HepG2 (cell line): ENCODE results near the gene GNAI2. TPM values are rescaled to one million over a fixed set of nuclear protein-coding genes. Genes with fewer than 3 reads are reported as not detected.

Experiments used
- ARID2 ChIP-seq: sonication (generic); formaldehyde crosslinking; IDR thresholded peaks from 2 replicates; pipeline ENCODE4 v1.8.1; 2022; ENCODE audit warnings: mild to moderate bottlenecking, missing genetic modification reagents, borderline replicate concordance
- CAMTA2 ChIP-seq: sonication (generic); formaldehyde crosslinking; IDR thresholded peaks from 2 replicates; pipeline ENCODE4 v1.4.0; 2020; ENCODE audit warnings: mild to moderate bottlenecking, missing genetic modification reagents, borderline replicate concordance
- CBX2 ChIP-seq, 2 experiments: fragments of 200-600 bp in 1 of 2; sonication (generic); formaldehyde crosslinking in 1 of 2; IDR thresholded peaks; 2 replicates each; pipeline versions ENCODE4 v1.7.0 to v1.8.1; 2018 to 2022; ENCODE audit warnings: low read depth in 2 of 2, low read length in 1 of 2, mild to moderate bottlenecking in 1 of 2, missing genetic modification reagents in 1 of 2
- CTCF ChIP-seq: sonication (generic); formaldehyde crosslinking; IDR thresholded peaks from 2 replicates; pipeline ENCODE4 v1.5.0; 2020; ENCODE audit warnings: mild to moderate bottlenecking, missing genetic modification reagents, moderate library complexity
- FLYWCH1 ChIP-seq: sonication (generic); formaldehyde crosslinking; IDR thresholded peaks from 2 replicates; pipeline ENCODE4 v1.8.1; 2023; ENCODE audit warnings: mild to moderate bottlenecking, missing genetic modification reagents
- GATAD1 ChIP-seq: IDR thresholded peaks from 2 replicates; pipeline ENCODE4 v1.6.1; 2016; ENCODE audit warnings: missing genetic modification reagents, missing compliant biosample characterization
- HOXA7 ChIP-seq: sonication (generic); formaldehyde crosslinking; IDR thresholded peaks from 2 replicates; pipeline ENCODE4 v1.8.1; 2022; ENCODE audit warnings: mild to moderate bottlenecking, missing genetic modification reagents, moderate library complexity
- MAFF ChIP-seq: IDR thresholded peaks from 2 replicates; pipeline ENCODE4 v1.6.1; 2011; ENCODE audit warnings: low read depth, low read length, improper control_type of control experiment
- PHF20 ChIP-seq: sonication (generic); formaldehyde crosslinking; IDR thresholded peaks from 2 replicates; pipeline ENCODE4 v1.5.0; 2020; ENCODE audit warnings: mild to moderate bottlenecking, missing genetic modification reagents
- U2AF1 ChIP-seq: fragments of 200-400 bp; formaldehyde crosslinking; optimal IDR thresholded peaks from 2 replicates; pipeline ENCODE3; 2017; ENCODE audit warnings: mild to moderate bottlenecking, low read depth, low read length
- ZBTB7A ChIP-seq: sonication (generic); formaldehyde crosslinking; IDR thresholded peaks from 2 replicates; pipeline ENCODE4 v1.8.0; 2022; ENCODE audit warnings: mild to moderate bottlenecking, missing genetic modification reagents
- ZFX ChIP-seq: sonication (generic); formaldehyde crosslinking; IDR thresholded peaks from 2 replicates; pipeline ENCODE4 v1.4.0; 2020; ENCODE audit warnings: mild to moderate bottlenecking, low read depth, missing genetic modification reagents, moderate library complexity
- ZFYVE20 ChIP-seq: sonication (generic); formaldehyde crosslinking; IDR thresholded peaks from 2 replicates; pipeline ENCODE4 v1.8.0; 2023; ENCODE audit warnings: low read depth, mild to moderate bottlenecking, moderate library complexity, missing genetic modification reagents, borderline replicate concordance
- ZNF264 ChIP-seq: sonication (generic); formaldehyde crosslinking; IDR thresholded peaks from 2 replicates; pipeline ENCODE4 v1.4.0; 2020; ENCODE audit warnings: missing genetic modification reagents
- ZNF383 ChIP-seq: sonication (generic); formaldehyde crosslinking; IDR thresholded peaks from 2 replicates; pipeline ENCODE4 v1.4.0; 2020; ENCODE audit warnings: missing genetic modification reagents, mild to moderate bottlenecking, borderline replicate concordance
- ZNF691 ChIP-seq: sonication (generic); formaldehyde crosslinking; IDR thresholded peaks from 2 replicates; pipeline ENCODE4 v1.4.0; 2020; ENCODE audit warnings: missing genetic modification reagents, low read depth, mild to moderate bottlenecking, borderline replicate concordance
- ZNF740 ChIP-seq: sonication (generic); formaldehyde crosslinking; IDR thresholded peaks from 2 replicates; pipeline ENCODE4 v1.4.0; 2020; ENCODE audit warnings: missing genetic modification reagents
- ZNF770 ChIP-seq: sonication (generic); formaldehyde crosslinking; IDR thresholded peaks from 2 replicates; pipeline ENCODE4 v1.5.0; 2020; ENCODE audit warnings: mild to moderate bottlenecking, missing genetic modification reagents
- polyA plus RNA-seq, 8 experiments: library from polyadenylated mRNA; depleted of rRNA in 3 of 8; stranded (reverse) in 7 of 8; unstranded in 1 of 8; fragments of >200 nt; fragmentation: Illumina TruSeq in 4 of 8; extraction: Trizol in 4 of 8; gene quantifications; 2 replicates each; pipeline versions ENCODE4 v1.2.1 to v1.2.3, GENCODE V29; 2011 to 2016; ENCODE audit warnings: low read depth in 4 of 8, missing spikeins in 1 of 8, mixed read lengths in 1 of 8; ENCODE audit not compliant: insufficient read depth in 1 of 8
- total RNA-seq, 5 experiments: library from RNA; depleted of rRNA; stranded (reverse); fragments of >200 nt; fragmentation: Illumina TruSeq; extraction: Trizol; gene quantifications; 2 replicates each; pipeline ENCODE4 v1.2.3, GENCODE V29; 2016; ENCODE audit warnings: low read depth in 1 of 5

The GNAI2 gene
- total and polyA plus RNA-seq, 2 of the 13 experiments (the other 11 are each of a cell fraction or from before 2014, with no cell fraction given): 51.1 to 66.2 TPM

DNA sequence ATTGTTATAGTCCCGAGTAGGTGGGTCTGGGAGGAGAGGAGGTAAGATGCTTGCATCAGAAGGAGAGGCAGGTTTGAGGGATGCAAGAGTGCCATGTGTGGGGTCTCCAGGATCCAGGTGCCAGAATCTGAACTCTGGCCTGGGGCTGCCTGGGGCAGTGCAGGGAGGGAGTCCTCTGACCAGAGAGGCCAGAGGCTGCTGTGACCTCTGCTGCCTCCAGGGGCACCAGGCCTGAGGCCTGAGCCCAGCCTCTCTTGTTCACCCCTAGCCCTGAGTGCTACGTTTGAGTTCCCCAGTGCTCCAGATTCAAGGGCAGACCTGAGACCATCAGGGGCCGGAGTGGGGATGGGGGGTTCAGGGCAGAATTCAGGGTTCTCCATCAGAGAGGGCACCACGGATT, 23.5 kb upstream of the GNAI2 start (continued):
- TF ChIP-seq ZBTB7A (CRISPR knock-in tag) (0 out of 2 replicates have a peak, but pooled peaks have one; percentile 13), MAFF (no peak), HOXA7 (CRISPR knock-in tag) (no peak), ARID2 (CRISPR knock-in tag) (no peak), GATAD1 (CRISPR knock-in tag) (no peak), FLYWCH1 (CRISPR knock-in tag) (no peak), ZNF264 (CRISPR knock-in tag) (no peak), CAMTA2 (no peak), U2AF1 (no peak), PHF20 (no peak), ZFYVE20 (no peak), ZNF770 (CRISPR knock-in tag) (0 out of 2 replicates have a peak, but pooled peaks have one; percentile 68), ZNF691 (CRISPR knock-in tag) (0 out of 2 replicates have a peak, but pooled peaks have one; percentile 21), ZNF383 (CRISPR knock-in tag) (no peak), CTCF (CRISPR knock-in tag) (peak; percentile 39), ZFX (peak; percentile 37; the same call in 1 of the 2 replicates), CBX2 (IDR thresholded peaks at IDR 0.05; ENCODE audit: low read depth, low read length) (no peak), CBX2 (CRISPR knock-in tag; IDR thresholded peaks at IDR 0.05; ENCODE audit: low read depth) (no peak), ZNF740 (CRISPR knock-in tag) (no peak)
